GM18508 (cell line): ENCODE results near the gene SOX8.
"Not testable (repeated sequence)": the region's sequence is repeated elsewhere in the genome, so short reads cannot be mapped to it uniquely, and the experiment has no call there.

Experiments
- ATAC-seq: cut with Tn5 transposase; IDR thresholded peaks from one replicate; pipeline ENCODE4 v1.9.1; 2021; ENCODE audit warnings: moderate number of reproducible peaks; ENCODE audit not compliant: insufficient read depth, unreplicated experiment

Gene SOX8

DNA sequence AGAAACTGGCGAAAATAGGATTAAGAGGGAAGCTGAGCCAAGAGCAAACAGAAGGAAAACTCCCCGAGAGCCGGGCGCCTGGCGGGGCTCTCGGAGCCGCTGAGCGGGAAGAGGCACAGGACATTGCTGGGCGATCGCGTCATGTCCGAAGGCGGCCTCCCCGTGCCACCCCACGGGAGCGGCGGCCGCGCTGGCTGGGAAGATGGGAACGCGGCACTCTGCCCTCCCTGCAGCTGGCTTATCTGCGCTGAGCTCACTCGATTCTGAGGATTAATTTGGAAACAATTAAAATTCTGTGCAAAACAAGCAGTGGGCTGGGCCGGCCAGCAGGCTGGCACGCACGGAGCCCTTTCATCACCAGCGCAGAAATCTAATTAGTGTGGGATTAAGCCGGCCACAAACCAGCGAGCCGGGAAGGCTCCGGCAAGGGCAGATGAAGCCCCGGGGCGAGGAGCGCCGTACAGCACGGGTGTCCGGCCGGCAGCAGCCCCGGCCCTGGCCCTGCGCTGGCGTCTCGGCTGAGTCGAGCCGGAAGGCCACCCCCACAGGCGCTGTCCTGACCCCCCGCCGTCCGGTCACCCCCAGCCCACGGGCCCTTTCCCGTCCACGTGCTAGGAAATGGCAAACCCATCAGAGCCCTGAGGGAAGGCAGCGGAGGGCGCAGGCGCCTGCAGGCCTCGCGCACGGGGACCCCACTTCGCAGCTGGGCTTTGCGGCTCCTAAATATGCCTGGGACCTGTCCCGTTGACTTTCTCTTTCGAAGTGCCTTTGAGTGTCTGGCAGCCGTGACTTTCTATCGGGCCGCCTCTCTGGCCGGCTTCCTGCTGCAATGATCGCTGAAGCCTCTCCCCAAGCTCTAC is 37.9 kb downstream of the SOX8 start:
- ATAC-seq, result no peak

DNA sequence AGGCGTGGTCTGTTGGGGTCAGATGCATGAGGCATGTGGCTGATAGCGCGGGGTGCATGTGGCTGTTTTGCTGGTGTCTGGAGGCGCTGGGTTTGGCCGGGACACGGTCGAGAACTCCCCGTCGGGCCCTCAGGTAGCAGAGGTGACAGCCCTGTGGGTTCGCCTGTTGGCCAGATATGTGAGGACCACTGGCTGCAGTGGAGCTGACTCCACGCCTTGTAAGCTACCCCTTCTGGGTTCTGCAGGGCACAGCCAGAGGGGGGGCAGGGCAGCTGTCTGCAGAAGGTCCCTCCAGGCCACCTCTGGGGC is 38.5 kb downstream of the SOX8 start:
- no peak for ATAC-seq

DNA sequence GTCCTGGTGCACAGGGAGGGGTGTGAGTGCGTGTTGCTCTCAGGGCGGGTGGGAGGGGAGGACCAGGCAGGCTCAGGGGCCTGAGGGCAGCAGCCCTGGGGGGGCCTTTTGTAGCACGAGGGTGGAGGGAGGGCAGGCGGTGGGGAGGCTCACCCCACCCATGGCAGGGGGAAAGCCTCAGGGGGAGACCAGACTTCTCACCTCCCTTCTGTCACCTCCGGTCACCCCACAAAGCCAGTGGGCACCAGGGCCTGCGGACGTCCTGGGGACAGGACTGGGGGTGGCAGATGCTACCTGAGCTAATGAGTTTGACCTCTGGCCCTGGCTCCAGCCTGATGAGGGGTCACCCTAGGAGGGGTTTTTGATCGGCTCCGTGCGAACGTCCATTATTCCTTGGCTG is 39.0 kb downstream of the SOX8 start:
- ATAC-seq, result no peak

DNA sequence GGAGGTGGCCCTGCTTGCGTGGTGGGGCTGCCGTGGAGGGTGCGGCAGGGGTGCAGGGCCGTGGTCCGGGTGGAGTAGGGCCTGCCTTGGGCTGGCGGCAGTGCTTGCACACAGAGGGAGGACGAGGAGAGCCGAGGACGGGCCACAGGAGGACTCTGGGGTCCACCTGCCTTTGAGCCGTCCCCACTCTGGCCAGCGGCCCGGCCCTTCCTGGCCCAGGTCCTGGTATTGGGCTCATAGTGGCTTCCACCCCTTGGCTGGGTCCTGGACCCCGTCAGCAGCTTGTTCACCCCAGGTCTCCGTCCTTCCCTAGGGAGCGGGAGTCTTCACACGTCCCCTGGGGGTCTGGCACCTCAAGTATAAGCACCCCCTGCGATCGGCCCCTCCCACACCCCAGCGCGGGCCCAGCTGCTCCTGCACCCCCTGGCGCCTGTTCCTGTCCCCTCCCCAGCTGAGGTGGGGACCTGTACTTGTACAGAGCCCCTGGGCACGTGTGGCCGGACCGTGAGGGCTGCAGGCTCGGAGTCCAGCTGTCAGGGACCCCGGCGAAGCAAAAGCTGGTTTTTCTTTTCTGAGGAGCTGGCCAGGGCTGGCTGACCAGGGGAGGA is 40.1 kb downstream of the SOX8 start:
- ATAC-seq, result no peak

DNA sequence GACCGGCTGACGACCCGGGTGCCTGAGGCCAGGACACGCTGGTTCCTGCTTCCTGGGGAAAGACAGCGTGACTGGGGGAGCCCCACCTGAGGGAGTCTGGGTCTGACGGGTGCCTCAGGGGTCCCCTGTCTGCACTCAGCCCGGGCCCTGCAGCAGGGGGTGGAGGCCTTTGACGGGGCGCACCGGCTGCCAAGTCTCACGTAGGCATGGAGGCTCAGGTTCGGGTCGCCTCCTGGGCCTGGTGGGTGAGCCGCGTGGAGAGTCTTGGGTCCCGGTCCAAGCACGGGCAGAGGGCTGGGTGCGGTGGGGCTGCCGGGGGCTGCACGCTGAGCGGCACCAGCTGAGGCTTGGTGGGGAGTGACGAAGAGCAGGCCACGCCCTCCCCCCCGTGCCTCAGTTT is 40.9 kb downstream of the SOX8 start:
- ATAC-seq, result no peak

DNA sequence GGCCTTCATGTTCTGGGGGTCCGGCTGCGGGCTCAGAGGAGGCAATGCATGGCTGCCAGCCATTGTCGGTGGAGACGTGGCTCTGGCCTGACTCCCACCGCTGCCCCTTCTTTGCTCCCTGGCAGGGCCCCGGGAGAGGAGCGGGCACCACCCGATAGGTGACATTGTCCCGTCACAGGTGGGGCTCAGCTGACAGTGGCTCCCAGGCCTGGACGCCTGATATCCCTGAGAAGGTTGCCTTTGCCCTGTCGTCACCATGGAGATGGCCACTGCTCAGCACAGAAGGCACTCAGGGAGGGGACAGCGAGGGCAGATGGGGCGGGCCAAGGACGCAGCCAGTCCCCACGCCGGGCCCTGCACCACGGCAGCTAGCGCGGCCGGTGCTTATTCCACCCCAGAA is 42.6 kb downstream of the SOX8 start:
- ATAC-seq, result no peak

DNA sequence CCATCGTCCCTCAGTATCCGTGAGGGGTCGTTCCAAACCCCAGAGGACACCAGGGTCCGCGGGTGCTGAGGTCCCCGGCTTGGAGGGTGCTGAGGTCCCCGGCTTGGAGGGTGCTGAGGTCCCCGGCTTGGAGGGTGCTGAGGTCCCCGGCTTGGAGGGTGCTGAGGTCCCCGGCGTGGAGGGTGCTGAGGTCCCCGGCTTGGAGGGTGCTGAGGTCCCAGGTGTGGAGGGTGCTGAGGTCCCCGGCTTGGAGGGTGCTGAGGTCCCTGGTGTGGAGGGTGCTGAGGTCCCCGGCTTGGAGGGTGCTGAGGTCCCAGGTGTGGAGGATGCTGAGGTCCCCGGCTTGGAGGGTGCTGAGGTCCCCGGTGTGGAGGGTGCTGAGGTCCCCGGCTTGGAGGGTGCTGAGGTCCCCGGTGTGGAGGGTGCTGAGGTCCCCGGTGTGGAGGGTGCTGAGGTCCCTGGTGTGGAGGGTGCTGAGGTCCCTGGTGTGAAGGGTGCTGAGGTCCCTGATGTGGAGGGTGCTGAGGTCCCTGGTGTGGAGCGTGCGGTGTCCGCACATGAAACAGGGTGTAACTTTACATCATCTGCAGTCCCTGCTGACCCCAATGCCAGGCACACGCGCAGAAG is 43.7 kb downstream of the SOX8 start:
- not testable (repeated sequence) for ATAC-seq

DNA sequence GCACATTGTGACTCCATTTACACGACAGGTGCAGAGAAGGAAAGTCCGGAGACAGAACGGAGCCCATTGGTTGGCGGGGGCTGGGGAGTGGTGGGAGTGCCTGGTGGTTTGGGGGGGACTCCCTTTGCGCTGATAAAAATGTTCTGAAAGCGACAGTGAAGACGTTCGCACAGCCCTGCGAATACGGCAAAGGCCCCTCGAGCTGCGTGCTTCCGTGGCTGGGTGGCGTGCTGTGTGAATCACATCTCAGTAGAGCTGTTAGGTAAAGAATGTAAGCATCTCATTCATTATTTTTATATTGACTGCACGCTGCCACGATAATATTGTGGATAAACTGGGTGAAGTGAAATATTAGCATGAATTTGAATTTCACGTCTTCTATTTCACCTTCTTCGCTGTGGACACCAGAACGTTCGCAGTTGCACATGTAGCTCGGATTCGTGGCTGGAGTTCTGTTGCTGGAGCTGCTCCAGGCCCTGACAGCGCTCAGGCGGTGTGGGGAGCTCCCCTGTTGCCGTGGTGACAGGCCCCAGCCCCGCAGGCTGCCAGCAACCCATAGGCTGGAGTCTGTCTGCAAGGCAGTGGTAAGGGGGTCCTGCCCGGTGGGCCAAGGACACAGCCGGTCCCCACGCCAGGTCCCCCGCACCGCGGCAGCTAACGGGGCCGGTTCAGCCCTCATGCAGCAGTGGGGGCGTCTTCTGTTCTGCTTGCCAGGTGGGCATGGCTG is 44.6 kb downstream of the SOX8 start:
- no peak for ATAC-seq

DNA sequence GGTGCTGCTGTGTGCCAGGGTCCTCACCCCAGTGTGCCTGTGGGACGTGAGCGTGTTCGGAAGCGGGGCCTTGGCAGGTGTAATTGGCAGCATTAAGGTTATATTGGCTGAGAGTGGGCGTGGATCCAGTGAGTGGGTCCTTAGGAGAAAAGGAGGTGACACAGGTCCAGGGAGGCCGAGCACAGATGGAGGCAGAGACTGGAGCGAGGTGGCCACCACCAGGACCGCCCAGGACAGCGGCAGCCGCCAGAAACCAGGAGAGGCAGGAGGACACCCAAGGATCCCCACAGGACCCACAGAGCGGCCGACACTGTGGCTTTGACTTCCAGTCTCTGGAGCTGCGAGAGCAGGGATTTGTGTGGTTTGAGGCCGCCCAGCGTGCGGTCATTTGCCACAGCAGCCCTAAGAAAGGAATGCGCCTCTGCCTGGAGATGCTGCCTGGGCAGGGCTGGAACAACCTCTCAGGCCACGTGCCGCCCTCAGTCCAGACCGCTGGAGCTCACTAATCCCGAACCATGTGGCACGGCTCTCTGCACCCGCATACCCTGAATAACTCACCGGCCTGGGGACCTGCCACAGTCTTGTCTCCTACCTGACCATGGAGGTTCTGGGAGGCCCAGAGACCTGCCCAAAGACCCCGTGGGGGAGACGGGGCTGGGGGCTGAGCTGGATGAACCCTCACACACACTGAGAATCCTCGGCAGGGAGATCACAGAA is 45.4 kb downstream of the SOX8 start:
- no peak for ATAC-seq

DNA sequence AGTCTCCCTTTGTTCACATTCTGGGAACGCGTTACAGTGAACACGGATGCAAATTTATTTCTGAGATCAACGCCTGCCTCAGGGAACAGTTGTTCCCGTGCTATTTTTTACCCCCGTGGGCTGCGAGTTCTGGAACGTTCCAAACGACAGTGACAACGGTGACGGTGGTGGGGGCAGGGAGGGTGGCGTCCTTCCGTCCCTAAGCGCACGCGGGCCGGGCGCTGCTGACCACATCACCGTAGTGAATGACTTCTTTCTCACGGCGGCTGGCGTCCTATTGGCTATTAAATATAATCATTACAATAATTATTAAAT is 45.9 kb downstream of the SOX8 start:
- no peak for ATAC-seq

DNA sequence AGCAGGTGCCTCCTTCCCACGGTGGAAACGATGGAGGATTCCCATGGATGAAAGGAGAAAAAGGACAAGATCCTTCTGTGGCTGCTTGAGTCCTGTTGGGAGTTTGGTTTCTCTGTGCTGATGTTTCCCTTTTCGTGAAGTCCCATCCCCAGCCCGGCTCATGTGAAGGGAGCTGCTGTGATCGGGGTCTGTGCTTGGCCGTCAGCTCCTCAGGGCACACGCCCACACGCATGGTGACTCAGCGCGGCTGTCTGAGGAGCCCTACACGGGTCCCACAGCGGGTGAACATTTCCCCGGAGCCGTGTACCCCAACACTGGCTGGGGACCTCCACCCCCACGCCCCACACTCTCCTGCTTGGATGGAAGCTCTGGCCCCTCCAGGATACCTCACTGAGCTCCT is 46.5 kb downstream of the SOX8 start:
- no peak for ATAC-seq

DNA sequence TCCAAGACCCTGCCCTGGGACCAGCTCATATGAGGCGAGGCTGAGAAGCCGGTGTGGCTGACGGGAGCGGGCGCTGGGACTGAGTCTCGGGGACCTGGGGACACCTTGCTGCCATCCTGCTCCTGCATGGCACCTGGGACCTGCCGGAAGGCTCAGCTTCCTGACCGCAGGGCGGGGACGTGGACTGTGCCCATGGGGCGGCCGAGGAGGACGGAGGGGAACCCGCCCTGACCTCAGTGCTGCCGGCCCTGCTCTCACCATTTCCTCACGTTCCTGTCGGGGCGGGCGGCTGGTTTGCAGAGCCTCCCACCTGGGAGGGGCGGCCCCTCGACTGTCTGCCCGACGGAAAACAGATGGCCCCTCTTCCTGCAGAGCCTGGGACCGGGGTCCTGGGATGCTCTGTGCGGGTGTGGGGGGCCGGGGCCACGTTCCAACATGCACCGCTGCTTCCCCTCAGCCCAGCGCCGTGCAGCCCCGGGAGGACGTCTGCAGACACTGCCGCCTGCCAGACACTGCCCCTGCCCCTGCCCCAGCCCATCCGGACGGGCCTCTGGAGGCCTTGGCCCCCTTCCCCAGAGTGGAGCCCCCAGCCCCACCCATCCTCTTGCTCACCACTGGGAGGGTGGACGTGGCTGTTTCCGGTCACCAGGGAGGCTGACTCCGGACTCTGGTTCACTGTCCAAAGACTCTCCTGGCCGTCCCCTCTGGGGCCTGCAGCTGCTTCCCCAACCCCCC is 47.1 kb downstream of the SOX8 start:
- no peak for ATAC-seq

DNA sequence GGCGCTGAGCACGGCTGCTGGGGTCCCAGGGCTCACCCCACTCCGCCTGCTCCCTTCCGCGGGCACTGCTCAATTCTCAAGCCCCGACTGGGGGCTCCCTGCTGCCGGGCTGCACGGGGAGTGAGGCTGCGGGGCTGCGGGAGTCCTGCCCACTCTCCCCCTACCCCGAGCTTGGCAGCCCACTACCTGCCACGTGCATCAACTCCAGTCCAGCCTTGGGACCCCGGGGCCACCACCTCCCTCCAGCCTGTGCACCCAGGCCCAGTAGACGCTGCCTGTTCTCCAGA is 47.6 kb downstream of the SOX8 start:
- ATAC-seq, result no peak

DNA sequence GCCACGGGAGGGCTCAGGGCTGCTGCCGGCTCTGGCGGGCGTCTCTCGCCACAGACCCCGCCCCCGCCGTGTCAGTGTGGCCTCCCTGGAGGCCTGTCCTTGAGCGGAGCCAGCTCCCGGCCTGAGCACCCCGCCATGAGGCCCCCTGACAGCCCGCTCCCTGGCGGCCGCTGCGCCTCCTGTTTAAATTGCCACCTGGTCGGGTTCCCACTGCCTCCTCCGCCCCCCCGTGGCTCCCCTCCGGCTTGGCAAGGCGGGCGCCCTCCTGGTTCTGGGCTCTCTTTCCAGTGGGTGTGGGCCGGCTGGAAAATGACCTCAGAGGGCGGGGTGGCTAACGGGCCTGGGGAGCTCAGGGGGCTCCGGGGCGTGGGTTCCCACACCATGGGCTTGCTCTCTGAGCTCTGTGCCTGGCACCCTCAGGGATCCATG is 48.9 kb downstream of the SOX8 start:
- ATAC-seq, result no peak

DNA sequence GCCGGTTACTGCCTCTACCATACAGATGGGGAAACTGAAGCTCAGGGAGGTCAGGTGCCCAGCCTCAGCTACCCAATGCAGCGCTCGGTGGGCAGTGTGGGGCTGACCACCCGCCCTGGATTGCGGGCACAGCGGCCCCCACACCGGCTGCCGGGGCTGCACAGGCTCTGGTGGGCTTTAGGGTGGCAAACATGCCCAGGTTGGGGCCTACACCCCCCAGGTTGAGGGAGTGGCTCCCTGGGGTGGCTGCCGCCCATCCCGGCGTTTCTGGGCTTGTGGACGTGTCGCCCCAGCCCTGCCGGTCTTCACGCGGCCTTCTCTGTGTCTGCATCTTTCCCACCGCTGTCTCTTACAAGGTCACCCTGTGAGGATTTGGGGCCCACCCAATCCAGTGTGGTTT is 50.1 kb downstream of the SOX8 start:
- no peak for ATAC-seq

DNA sequence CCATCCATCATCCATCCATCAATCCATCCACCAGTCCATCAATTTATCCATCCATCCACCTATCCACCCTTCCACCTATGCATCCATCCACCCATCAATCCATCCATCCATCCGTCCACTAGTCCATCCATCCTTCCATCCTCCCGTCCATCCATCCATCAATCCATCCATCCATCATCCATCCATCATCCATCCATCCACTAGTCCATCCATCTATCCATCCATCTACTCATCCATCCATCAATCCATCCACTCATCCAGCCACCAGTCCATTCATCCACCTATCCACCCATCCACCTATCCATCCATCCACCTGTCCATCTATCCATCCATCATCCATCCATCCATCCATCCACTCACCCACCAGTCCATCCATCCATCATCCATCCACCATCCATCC is 51.0 kb downstream of the SOX8 start:
- ATAC-seq, result no peak

DNA sequence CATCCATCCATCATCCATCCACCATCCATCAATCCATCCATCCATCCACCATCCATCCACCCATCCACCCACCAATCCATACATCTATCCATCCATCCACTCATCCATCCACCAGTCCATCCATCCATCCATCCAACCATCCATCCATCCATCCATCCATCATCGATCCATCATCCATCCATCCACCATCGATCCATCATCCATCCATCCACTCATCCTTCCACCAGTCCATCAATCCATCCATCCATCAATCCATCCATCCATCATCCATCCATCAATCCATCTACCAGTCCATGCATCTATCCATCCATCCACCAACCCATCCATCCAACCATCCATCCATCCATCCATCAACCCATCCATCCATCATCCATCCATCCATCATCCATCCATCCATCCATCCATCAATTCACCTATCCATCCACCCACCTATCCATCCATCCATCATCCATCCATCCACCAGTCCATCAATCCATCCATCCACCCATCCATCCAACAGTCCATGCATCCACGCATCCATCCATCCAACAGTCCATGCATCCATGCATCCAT is 51.6 kb downstream of the SOX8 start:
- no peak for ATAC-seq

DNA sequence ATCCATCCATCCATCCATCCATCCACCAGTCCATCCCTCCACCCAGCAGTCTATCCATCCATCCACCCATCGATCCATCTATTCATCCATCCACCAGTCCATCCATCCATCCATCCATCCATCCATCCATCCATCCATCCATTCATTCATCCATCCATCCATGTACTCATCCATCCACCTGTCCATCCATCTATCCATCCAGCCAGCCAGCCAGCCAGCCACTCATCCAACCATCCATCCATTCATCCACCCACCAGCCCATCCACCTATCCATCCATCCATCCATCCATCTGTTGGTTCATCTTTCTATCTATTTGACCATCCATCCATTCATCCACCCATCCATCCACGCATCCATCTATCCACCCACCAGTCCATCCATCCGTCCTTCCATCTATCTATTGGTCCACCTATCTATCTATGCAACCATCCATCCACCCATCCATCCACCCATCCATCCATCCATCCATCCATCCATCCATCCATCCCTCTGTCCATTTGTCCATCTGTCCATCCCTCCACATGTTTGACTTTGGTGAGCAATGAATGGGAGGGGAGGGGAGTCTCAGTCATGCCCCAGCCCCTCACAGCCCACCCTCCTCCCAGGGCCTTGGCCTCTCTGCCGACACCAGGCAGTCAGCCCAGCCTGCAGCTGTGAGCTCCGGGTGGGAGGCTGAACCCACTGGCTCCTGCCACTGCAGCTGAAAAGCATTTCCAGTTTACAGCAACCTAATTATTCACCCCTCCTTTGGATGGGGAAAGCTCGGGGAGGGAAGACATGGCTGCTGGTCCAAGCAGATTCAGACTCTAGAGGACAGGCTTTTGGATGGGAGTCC is 52.9 kb downstream of the SOX8 start:
- no peak for ATAC-seq

DNA sequence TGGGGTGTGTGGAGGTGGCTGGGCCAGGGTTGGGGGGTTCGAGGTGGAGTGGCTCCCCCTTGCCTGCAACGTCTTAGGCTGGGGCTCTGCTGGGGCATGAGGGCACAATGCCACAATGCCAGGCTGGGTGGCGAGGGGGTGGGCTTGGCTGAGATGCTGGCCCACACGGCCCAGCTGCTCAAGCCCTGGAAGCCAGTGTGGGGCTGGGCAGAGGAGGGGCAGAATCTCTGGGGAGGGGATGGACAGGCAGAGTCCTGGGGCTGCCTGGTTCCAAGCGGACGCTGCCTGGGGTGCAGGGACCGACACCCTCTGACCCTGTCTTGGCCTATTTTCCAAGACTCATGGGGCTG is 53.5 kb downstream of the SOX8 start:
- ATAC-seq, result no peak
